ENCODE measurements around the gene CHST8.
"Not testable (repeated sequence)": the region's sequence is repeated elsewhere in the genome, so short reads cannot be mapped to it uniquely, and the experiment has no call there.

CHST8 gene

DNA sequence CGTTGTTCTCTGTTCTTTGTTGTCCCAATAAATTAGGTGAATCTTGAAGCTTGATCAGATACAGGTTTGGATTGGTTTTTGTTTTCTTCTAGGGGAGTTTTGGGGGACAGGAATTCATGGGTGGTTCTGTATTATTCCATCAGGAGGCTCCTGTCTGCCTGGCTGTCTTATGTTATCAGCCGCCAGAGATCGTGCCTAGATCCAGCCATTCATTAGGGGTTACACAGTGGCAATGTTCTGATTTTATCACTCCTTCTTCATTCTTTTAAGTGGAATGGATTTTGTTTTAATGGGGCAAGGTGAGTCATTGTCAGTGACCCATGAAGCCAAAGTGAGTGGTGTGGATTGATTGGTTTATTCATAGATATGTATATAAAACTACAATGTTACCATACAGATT is 71.9 kb downstream of the CHST8 start:
- DNase-seq = no peak

DNA sequence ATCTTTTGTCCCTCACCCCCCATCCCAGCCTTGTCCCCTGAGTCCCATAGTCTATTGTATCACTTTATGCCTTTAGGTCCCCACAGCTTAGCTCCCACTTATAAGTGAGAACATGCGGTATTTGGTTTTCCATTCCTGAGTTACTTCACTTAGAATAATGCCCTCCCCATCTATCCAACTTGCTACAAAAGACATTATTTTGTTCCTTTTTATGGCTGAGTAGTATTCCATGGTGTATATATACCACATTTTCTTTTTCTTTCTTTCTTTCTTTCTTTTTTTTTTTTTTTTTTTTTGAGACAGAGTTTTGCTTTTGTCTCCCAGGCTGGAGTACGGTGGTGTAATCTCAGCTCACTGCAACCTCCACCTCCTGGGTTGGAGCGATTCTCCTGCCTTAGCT is 73.8 kb downstream of the CHST8 start:
- not testable (repeated sequence) for DNase-seq

DNA sequence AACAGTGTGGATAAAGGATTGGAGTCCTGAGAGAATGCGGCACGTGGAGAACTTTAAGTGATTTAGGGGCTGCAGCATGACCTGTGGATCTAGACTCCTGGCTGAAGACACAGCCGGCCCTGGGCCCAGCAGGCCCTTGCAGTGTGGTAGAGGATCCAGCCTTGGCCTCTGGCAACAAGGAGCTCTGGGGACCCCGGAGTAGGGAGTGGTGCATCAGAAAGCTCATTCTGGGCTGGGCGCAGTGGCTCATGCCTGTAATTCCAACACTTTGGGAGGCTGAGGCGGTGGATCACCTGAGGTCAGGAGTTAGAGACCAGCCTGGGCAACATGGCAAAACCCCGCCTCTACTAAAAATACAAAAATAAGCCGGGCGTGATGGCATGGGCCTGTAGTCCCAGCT is 76.0 kb downstream of the CHST8 start:
- DNase-seq = no peak

DNA sequence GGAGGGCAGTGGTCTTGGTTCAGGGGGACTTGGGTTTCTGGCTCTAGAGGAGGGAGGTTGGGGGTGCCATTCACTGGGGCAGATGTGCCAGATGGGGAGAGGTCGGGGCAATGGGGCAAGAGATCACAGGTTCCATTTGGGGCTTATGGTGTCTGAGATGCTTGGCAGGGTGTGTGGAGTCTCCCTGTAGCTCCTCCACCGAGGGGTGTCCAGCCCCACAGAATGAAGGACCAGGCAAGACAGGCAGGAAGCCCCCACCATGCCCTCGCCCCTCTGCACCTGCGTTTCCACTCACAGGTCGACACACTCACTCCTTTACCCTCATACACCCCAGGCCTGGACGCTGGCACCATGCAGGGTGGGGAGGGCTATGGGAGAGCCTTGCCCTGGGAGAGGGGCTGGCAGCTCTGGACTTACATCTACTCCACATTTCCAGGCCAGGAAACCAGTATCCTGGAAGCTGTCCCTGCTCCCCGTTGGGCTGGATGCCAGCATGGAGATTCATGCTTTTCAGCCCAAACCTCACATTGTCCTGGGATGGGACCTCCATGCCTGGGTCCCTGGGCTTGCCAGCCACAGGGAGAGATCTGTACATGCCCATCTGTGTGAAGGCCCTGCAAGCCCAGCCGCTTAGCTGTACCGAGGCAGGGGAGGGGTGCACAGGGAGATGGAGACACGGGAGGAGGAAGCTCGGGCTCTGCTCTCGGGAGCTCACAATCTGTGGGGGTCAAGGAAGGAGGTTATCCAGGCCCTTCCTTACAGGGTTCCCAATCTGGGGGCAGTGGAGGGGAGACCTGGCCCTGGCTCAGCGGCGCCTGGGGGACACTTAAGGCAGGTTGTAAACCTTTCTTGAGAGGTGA is 77.1 kb downstream of the CHST8 start:
- DNase-seq = no peak

DNA sequence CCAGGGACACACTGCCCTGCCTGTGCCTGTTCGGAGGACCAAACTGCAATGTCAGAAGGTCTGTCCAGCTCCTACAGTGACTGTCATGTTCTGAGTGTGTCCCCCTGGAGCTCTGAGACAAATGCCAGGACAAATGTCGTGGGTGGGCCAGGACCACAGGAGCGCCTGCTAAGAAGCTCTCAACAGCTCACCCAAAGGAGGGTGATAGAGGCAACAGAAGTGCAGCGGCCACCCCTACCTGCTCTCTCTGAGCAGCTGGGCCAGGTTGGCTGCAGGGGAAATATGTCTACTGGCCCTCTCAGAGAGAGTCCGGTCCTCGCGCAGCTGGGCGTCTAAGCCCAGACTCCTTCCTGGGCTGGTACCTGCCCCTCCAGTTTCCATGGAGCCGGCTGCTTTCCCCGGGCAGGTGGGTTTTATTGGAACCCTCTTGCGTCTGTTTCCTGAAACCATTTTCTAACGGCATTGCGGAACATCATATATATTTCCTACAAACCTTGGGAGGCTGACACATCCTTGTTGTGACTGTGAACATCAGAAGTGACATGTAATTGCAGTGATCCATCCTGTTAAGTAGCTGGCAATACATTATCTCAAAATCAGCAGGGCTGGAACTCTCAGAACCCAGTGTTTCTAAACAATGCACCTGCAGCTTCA is 78.1 kb downstream of the CHST8 start:
- no peak for DNase-seq

DNA sequence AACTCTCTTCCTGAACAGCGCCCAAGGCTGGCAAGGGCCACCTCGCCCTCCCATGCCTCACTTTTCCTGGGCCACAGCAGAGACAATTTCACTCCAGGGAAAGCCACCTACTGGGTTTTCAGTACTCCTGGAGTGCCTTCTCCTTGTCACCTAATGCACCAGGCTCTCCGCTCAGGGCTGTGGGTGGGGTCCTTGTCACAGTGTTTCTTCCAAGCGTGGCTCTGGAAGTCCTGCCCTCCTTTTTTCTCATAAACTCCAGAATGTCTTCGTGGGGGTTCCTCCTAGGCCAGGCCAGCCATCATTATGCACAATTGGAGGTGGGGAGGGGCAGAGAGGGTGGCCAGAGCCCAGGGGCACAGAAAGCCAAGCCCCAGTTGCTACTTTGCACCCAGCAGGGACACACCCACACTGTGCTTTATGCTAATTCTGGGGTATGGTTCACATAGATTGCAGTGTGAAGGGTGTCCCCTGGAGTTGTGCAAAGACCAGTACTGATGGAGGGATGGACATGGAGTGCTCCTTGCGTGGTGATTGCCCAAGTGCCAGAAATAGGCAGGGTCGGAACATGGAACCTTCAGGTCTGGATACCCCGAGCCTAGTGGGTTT is 78.8 kb downstream of the CHST8 start:
- no peak for DNase-seq

DNA sequence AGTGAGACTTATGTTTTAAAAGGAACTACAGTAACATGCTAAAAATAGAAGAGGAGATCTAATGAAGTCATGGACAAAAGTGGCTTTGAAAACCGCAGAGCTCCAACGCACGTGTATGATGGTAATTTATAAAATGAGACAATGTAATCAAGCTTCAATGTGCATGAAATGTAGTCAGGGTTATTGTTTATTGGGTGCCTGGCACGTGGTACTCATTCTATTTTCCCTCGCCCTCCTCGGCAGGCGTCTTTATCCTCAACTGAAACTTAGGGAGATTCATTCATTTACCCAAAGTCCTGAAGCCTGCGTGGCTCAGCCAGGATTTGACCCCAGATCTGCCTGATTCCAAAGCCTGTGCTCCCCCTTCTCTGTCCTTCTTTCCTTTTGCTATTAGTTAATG is 79.8 kb downstream of the CHST8 start:
- no peak for DNase-seq

DNA sequence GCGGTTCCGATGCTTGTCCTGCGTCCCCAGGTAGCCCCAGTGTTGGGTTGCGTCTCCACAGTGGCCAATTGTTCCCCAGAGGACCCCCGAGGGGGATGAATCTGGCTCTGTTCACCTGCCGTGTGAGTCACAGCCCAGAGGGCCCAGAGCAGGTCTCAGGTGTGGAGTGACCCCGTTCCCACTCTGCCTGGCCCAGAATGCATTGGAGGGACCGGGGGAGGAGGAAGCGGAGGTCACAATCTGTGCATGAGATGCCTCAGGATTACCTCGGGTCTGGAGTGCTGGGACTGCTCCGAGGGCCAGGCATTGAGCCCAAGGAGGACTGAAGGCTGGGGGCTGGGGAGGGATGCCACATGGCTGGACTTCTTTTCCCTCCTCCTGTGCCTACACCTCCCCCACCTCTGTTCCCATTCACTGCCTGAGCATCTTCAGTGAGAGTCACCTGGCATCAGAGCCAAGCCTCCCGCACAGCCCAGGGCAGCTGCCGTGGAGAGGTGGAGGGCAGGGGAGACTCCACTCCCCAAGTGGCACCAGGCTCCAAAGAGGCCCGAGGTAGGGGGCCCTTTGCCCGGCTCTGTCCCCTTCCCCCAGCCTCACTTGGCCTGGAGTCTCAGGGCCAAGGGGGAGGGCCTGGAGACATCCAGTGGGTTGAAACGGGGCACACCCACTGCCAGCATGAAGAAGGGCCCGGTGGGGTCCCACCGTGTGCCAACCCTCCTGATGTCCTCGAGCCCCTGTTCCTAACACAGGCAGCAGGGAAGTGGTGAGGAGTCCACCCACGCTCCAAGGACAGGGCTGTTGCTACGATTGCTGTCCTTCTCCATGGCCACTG is 81.1 kb downstream of the CHST8 start:
- DNase-seq = no peak

DNA sequence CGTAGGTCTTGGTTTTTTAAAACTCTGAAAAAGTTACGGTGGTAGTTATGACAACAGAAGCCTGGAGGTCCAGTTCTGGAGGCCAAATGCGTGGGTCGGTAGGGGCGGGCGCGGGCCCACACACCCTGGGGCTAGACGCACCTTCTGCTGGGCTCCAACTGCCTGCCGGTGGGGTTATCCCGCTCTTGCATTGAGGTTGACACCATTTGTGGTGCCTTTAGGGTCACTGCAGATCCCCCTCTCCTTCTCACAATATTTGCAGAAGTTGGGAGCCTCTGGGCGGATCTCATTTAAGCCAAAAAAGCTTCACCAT is 81.6 kb downstream of the CHST8 start:
- no peak for DNase-seq

DNA sequence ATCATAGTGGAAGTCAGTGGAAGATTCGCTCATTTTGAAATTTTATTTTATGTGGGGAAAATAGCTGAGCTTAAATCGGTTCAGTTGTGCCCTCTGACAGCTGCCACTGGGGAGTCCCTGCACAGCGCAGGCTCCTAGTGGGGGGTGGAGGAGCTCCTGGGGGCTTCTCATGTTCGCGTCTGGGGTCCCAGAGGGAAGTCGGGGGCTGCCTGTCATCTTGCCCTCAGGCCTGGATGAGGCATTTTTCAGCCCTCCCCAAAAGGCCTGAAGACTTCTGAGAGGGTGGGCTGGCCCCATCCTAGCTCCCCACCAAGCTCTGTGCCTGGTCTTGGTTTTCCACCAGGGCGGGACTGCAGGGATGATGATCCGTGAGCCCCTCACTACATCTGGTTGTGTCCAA is 82.1 kb downstream of the CHST8 start:
- DNase-seq = no peak

DNA sequence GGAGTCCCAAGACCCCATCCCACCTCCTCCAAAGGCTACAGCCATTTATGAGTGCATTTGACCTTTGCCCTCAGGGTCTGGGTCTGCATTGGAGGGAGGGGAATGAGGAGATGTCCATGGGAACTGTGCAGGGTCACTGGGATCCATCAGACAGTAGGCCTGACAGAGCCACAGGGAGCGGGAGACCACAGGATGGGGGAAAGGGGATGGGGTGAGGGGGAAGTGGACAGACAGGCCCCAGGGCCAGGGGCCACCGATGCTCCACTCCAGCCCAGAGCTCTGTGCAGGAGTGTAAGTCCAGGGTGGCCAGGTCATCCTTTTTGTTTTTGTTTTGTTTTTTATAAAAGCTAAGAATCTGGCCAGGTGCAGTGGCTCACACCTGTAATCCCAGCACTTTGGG is 82.5 kb downstream of the CHST8 start:
- DNase-seq = no peak

DNA sequence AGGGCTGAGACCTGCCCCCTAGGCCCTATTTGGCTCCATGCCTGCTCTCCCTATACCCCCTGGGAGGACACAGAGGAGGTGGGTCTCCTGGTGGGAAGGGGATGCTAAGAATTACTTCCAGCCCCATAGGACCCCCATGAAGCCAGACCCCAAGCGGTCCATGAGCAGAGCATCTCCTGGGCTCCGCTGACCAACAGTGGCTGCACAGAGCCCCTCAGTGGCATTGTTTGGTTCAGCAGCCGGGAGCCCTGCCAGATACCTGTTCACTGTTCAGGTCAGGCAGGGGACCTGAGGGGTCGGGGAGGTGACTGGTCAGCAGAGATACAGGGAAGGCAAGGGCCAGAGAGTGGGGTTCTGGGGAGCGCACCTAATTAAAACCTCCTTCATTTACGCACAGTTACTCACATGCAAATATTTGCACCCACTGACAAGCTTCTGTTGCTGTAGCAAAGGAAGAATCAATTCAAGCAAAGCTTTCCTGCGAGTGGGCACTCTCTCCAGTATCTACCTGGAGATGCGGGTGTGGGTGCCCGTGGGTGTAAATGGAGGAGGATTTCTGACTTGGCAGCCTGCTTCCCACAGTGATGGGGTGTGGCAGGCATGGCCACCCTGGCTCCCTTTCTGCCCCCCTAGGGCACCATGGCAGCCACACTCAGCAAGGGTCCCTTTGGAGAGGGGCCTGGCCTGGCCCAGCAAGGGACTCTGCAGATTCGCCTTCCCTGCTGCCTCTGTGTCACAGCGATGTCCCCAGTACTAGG is 83.5 kb downstream of the CHST8 start:
- no peak for DNase-seq

DNA sequence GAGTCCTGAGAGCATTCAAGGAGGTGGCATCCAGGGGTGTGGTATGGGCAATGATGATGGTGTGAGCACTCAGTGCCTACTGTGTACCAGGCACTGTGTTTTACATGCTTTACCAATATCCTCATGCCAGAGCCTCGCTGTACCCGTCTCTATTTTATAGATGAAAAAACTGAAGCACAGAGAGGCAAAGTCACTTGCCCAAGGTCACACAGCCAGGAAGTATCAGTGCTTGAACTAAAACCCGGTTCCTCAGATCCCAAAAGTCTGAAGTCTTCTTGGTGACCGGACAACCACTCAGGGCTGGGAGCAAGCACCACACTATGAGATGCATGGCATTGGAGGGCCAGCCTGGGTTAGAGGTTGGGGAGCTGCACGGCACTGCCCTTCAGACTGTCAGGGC is 84.1 kb downstream of the CHST8 start:
- DNase-seq = no peak

DNA sequence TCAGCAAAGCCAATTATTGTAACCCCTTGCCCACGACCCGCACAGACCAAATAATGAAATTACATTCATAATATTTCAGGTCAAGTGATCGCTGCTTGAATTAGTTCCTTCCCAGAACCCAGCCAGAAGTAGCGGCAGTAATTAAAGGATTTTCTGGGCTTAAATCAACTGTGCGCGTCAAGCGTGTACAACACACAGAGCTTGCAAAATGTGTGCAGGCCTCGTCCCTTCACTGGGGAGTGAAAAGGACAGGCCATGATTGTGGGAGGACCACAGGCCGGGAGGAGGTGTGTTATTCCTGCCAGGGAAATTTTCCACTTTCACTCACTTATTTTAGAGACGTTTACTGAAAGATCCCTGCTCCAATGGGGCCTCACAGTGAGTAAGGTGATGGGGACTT is 84.9 kb downstream of the CHST8 start:
- DNase-seq = no peak

DNA sequence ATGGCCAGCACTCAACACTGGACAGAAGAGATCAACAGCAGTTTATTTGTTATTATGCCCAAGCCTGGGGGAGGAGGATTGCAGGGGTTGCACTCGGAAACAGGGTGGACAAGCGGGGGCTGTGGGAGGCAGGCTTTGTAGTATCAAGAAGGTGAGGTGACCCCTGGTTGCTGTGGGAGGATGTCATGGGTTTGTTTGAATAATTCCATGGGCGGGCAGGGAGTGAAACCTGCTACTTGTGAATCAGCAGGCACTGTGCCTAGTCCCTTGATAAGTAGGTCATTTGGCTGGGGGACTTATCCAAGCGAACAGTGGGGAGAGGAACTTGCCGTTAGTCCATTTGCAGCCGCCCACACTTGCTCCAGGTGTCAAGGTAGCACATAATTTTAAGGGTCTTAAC is 90.5 kb downstream of the CHST8 start:
- no peak for DNase-seq

DNA sequence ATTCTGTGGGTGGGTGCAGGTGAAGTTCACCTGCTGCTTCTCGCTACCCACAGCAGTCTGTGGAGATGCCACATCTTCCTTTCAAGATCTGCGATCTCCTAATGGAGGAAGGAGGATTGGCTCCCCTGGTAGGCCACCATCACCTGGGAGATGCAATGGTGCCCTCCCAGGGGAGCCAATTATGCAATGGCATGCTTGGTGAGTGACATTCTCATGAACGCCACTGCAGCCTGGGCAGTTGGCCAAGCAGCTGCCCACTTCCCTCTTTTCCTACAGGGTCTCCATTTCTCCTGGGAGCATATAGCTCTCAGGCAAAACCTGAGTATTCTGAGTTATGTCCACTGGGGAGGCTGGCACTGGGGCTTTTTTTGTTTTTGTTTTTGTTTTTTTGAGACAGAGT is 91.4 kb downstream of the CHST8 start:
- no peak for DNase-seq

DNA sequence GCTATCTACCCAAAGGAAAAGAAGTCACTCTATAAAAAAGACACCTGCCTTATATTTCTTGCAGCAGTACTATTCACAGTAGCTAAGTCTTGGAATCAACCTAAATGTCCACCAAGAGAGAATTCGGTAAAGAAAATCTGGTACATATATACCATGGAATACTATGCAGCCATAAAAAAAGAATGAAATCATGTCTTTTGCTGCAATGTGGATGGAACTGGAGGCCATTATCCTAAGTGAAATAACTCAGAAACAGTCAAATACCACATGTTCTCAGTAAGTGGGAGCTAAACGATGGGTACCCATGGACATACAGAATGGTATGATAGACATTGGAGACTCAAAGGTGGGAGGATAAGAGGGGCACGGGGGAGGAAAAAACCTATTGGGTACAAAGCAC is 92.4 kb downstream of the CHST8 start:
- no peak for DNase-seq

DNA sequence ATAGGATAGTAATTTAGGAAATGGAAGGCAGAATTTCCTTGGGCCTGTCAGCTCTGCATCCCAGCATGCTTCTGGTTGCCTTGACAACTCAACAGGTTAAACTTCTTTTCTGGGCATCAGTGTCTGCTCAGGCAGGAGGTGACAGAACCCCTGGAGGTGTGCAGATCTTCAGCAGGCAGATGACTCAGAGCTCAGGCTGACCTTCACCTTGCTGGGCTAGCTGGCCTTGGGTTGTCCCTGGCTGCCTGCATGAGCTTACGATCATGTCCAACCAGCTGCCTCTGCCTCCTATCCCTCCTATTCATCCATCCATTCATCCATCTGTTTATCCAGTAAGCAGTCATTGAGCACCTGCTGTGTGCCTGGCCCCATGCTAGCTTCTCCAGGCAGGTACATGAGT is 93.7 kb downstream of the CHST8 start:
- DNase-seq = no peak

DNA sequence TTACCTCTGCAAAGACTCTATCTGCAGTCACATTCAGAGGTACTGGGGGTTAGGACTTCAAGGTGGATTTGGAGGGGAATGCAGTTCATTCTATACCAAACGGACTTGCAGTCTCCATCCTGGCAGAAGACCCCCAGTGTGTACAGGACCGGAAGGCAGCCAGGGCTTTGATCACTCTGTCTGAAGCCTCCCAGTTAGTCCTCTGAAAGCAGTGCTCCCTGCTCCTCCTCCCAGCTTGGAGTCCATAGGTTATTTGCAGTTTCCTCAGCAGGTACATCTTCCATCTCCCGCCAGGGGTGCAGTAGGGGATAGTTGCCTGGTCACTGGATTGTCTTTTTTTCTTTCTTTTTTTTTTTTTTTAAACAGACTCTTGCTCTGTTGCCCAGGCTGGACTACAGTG is 96.1 kb downstream of the CHST8 start:
- DNase-seq = no peak

DNA sequence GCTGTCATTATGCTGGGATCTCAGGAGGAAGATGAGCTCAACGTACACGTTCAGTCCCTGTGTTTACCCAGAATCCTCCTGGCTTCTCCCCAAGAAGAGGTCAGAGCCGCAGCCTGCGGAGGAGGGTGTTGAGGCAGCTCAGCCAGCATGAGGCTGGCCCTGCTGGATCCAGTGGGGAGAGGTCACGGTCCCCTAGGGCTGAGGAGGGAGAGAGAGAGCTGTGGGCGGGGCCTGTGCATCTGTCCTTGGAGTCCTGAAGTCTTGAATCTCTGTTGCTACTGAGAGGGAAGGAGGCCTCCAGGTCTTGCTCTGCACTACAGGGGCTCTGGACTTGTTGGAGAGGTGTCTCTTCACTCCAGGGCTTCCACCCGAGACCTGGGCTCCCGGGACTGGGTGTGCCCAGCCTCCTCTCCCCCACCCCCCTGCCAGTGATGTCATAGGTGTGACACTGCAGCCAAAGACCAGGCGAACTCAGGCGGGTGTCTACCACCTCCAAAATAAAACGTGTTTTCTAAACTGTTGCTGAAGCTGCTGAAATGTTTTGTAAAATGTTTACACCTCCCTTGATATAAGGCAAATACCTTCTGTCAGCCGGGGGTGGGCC is 97.0 kb downstream of the CHST8 start:
- no peak for DNase-seq

DNA sequence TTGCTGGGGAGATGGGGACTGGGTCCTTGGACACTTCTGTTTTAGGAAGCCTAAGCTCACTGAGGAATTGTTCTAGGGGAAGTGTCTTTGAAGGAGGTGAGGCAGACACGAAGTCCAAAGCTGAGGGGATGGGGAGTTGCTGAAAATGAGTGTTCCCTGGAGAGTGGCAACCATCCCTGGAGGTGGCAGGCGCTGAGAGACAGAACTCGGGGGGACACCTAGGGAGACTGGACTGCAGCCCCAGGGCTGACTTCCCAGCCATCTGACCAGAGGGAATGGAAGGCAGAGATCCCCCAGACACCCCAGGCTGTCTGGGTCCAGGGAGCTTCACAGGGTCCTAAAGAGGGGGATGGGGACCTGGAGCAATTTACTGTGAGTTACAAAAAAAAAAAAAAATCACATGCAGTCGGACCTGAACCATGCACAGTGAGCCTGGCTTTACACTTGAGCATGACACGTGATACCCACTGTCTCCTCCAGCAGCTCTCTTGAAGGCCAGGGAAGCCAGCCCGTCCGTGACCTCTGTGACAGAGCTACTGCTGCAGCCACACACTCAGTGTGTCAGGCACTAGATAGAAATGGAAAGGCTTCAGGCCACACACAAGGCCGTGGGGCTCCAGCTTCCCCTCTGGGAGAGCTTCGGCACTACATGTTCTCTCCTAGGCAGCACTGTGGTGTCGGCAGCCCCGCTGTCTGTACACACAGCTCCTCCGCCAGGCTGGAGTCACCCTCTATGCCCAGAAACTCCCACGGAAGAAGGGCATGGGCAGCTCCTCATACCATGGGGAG is 97.8 kb downstream of the CHST8 start:
- DNase-seq = no peak

DNA sequence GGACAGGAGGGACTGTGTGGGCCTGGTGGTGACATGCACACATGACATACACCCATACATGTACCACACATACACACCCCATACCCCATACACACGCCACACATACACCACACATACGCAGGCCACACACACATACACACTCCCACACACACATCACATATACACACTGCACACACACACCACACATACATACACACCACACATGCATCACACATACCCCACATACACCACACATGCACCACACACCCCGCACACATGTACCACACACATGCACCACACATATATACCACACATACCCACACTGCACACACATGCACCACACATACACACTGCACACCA is 98.4 kb downstream of the CHST8 start:
- no peak for DNase-seq

All from EL (cell line).